Dendritic cell treated with granulocyte-macrophage colony-stimulating factor and Interleukin-4, amounts not matched to agents 40 ng/mL and 50 ng/mL, for 4 days (primary cell): ENCODE data around the gene NUCB1.
A peak's percentile ranks its signal among the peaks of the same experiment; 100 is the strongest.
"Not testable (repeated sequence)": the region's sequence is repeated elsewhere in the genome, so short reads cannot be mapped to it uniquely, and the experiment has no call there.

ENCODE experiments used
- H3K27ac Mint-ChIP-seq: one replicate; pipeline ENCODE4 v1.8.0; 2022; ENCODE audit warnings: mild to moderate bottlenecking, mixed read lengths
- H3K27me3 Mint-ChIP-seq: one replicate; pipeline ENCODE4 v1.8.0; 2022; ENCODE audit warnings: mild to moderate bottlenecking, mixed read lengths
- H3K36me3 Mint-ChIP-seq: one replicate; pipeline ENCODE4 v1.8.0; 2022; ENCODE audit warnings: low read depth, mixed read lengths
- H3K4me1 Mint-ChIP-seq: one replicate; pipeline ENCODE4 v1.8.0; 2022; ENCODE audit warnings: low read depth, mixed read lengths
- H3K4me3 Mint-ChIP-seq: one replicate; pipeline ENCODE4 v1.8.0; 2022; ENCODE audit warnings: mild to moderate bottlenecking, moderate library complexity, mixed read lengths
- H3K9me3 Mint-ChIP-seq: one replicate; pipeline ENCODE4 v1.8.0; 2022; ENCODE audit warnings: mixed read lengths
- intact Hi-C: fragments of 100-400 bp; cut with micrococcal nuclease; formaldehyde crosslinking; loops from one replicate; pipeline ENCODE4 v1.15.0; 2022

The NUCB1 gene

GRCh38 chr19:48906324-48906723, 6.2 kb downstream of the NUCB1 start:
- no peaks in the 10 kb centered on the region for H3K9me3 Mint-ChIP-seq
- H3K36me3 Mint-ChIP-seq = peaks cover 100% of the 10 kb centered on the region
- intact Hi-C loops = no loop called here
- no peaks in the 10 kb centered on the region for H3K27me3 Mint-ChIP-seq
- H3K4me3 Mint-ChIP-seq = no peak overlapping the region
- peaks cover 39% of the 10 kb centered on the region for H3K4me1 Mint-ChIP-seq
- H3K27ac Mint-ChIP-seq = peak overlapping the region; percentile 79

GRCh38 chr19:48907671-48908070, 7.6 kb downstream of the NUCB1 start:
- Mint-ChIP-seq H3K9me3 (no peaks in the 10 kb centered on the region), H3K4me3 (peak overlapping the region; percentile 52), H3K27me3 (no peaks in the 10 kb centered on the region), H3K27ac (peak overlapping the region; percentile 79), H3K36me3 (peaks cover 100% of the 10 kb centered on the region), H3K4me1 (peaks cover 26% of the 10 kb centered on the region)
- intact Hi-C loops = no loop called here

GRCh38 chr19:48909424-48910077, 9.4 kb downstream of the NUCB1 start:
- Mint-ChIP-seq H3K36me3 (peaks cover 100% of the 10 kb centered on the region), H3K4me1 (peaks cover 24% of the 10 kb centered on the region)
- intact Hi-C loops, H3K27ac Mint-ChIP-seq, H3K27me3 Mint-ChIP-seq, H3K4me3 Mint-ChIP-seq, H3K9me3 Mint-ChIP-seq: not testable (repeated sequence)

GRCh38 chr19:48910803-48911202, 10.7 kb downstream of the NUCB1 start:
- H3K9me3 Mint-ChIP-seq = no peaks in the 10 kb centered on the region
- no peak overlapping the region for H3K4me3 Mint-ChIP-seq
- H3K27me3 Mint-ChIP-seq = no peaks in the 10 kb centered on the region
- peaks cover 100% of the 10 kb centered on the region for H3K36me3 Mint-ChIP-seq
- peaks cover 19% of the 10 kb centered on the region for H3K4me1 Mint-ChIP-seq
- intact Hi-C loops = no loop called here
- H3K27ac Mint-ChIP-seq = no peak overlapping the region

GRCh38 chr19:48913114-48913889, 13.2 kb downstream of the NUCB1 start:
- Mint-ChIP-seq H3K4me1 (peaks cover under 1% of the 10 kb centered on the region), H3K36me3 (peaks cover 100% of the 10 kb centered on the region), H3K9me3 (no peaks in the 10 kb centered on the region), H3K27ac (no peak overlapping the region), H3K4me3 (no peak overlapping the region), H3K27me3 (no peaks in the 10 kb centered on the region)
- intact Hi-C loops = no loop called here

- Mint-ChIP-seq H3K36me3 (peaks cover 100% of the 10 kb centered on the region), H3K4me1 (no peaks in the 10 kb centered on the region), H3K4me3 (no peak overlapping the region), H3K27ac (no peak overlapping the region), H3K27me3 (no peaks in the 10 kb centered on the region), H3K9me3 (no peaks in the 10 kb centered on the region)
- intact Hi-C loops = no loop called here
Observed at GRCh38 chr19:48914181-48914580, 14.1 kb downstream of the NUCB1 start.

GRCh38 chr19:48915757-48916156, 15.6 kb downstream of the NUCB1 start:
- Mint-ChIP-seq H3K36me3 (peaks cover 100% of the 10 kb centered on the region), H3K4me1 (no peaks in the 10 kb centered on the region), H3K27me3 (no peaks in the 10 kb centered on the region), H3K9me3 (no peaks in the 10 kb centered on the region), H3K27ac (no peak overlapping the region), H3K4me3 (no peak overlapping the region)
- intact Hi-C loops = no loop called here

GRCh38 chr19:48918071-48918470, 18.0 kb downstream of the NUCB1 start:
- no peaks in the 10 kb centered on the region for H3K4me1 Mint-ChIP-seq
- intact Hi-C loops = no loop called here
- no peaks in the 10 kb centered on the region for H3K27me3 Mint-ChIP-seq
- no peak overlapping the region for H3K4me3 Mint-ChIP-seq
- H3K27ac Mint-ChIP-seq = no peak overlapping the region
- no peaks in the 10 kb centered on the region for H3K9me3 Mint-ChIP-seq
- H3K36me3 Mint-ChIP-seq = peaks cover 100% of the 10 kb centered on the region

- no peak overlapping the region for H3K27ac Mint-ChIP-seq
Observed at GRCh38 chr19:48918801-48919247, 18.7 kb downstream of the NUCB1 start.

GRCh38 chr19:48919271-48919670, 19.2 kb downstream of the NUCB1 start:
- H3K27me3 Mint-ChIP-seq, H3K4me3 Mint-ChIP-seq, intact Hi-C loops, H3K27ac Mint-ChIP-seq, H3K4me1 Mint-ChIP-seq, H3K9me3 Mint-ChIP-seq: not testable (repeated sequence)
- peaks cover 100% of the 10 kb centered on the region for H3K36me3 Mint-ChIP-seq

More at GRCh38 chr19:48918801-48919247, 18.7 kb downstream of the NUCB1 start:
- intact Hi-C loops = no loop called here
- no peaks in the 10 kb centered on the region for H3K27me3 Mint-ChIP-seq
- no peaks in the 10 kb centered on the region for H3K4me1 Mint-ChIP-seq
- no peak overlapping the region for H3K4me3 Mint-ChIP-seq
- H3K9me3 Mint-ChIP-seq = no peaks in the 10 kb centered on the region
- peaks cover 100% of the 10 kb centered on the region for H3K36me3 Mint-ChIP-seq

GRCh38 chr19:48920949-48921348, 20.8 kb downstream of the NUCB1 start:
- intact Hi-C loops = no loop called here
- Mint-ChIP-seq H3K27me3 (no peaks in the 10 kb centered on the region), H3K4me3 (no peak overlapping the region), H3K27ac (no peak overlapping the region), H3K9me3 (no peaks in the 10 kb centered on the region), H3K4me1 (no peaks in the 10 kb centered on the region), H3K36me3 (peaks cover 87% of the 10 kb centered on the region)

- peaks cover 8% of the 10 kb centered on the region for H3K4me1 Mint-ChIP-seq
- peaks cover 77% of the 10 kb centered on the region for H3K36me3 Mint-ChIP-seq
- intact Hi-C loops = no loop called here
Observed at GRCh38 chr19:48921721-48922500, 21.8 kb downstream of the NUCB1 start.

GRCh38 chr19:48922548-48923490, 22.7 kb downstream of the NUCB1 start:
- no peak overlapping the region for H3K4me3 Mint-ChIP-seq
- H3K9me3 Mint-ChIP-seq = no peaks in the 10 kb centered on the region
- no peak overlapping the region for H3K27ac Mint-ChIP-seq
- no peaks in the 10 kb centered on the region for H3K27me3 Mint-ChIP-seq
- peaks cover 10% of the 10 kb centered on the region for H3K4me1 Mint-ChIP-seq
- H3K36me3 Mint-ChIP-seq = peaks cover 68% of the 10 kb centered on the region
- intact Hi-C loops = no loop called here

More at GRCh38 chr19:48921721-48922500, 21.8 kb downstream of the NUCB1 start:
- no peak overlapping the region for H3K4me3 Mint-ChIP-seq
- no peak overlapping the region for H3K27ac Mint-ChIP-seq
- no peaks in the 10 kb centered on the region for H3K9me3 Mint-ChIP-seq
- H3K27me3 Mint-ChIP-seq = no peaks in the 10 kb centered on the region
